Nephron progenitor cell (in vitro differentiated cells): ENCODE data around the gene NOS1.
A peak's percentile ranks its signal among the peaks of the same experiment; 100 is the strongest.

Experiments used
- DNase-seq: peaks from one replicate; pipeline ENCODE4 v3.0.0; 2021
- H3K27ac Mint-ChIP-seq: 2 replicates; pipeline ENCODE4 v1.8.0; 2021; ENCODE audit warnings: mild to moderate bottlenecking, moderate library complexity, mixed read lengths
- H3K27me3 Mint-ChIP-seq: 2 replicates; pipeline ENCODE4 v1.8.0; 2021; ENCODE audit warnings: mild to moderate bottlenecking, low read depth, mixed read lengths; ENCODE audit not compliant: poor library complexity
- H3K36me3 Mint-ChIP-seq: 2 replicates; pipeline ENCODE4 v1.8.0; 2021; ENCODE audit warnings: low read depth, mixed read lengths
- H3K4me1 Mint-ChIP-seq: 2 replicates; pipeline ENCODE4 v1.8.0; 2021; ENCODE audit warnings: mixed read lengths
- H3K4me3 Mint-ChIP-seq: 2 replicates; pipeline ENCODE4 v1.8.0; 2021; ENCODE audit warnings: mild to moderate bottlenecking, moderate library complexity, mixed read lengths
- H3K9me3 Mint-ChIP-seq: 2 replicates; pipeline ENCODE4 v1.8.0; 2021; ENCODE audit warnings: mild to moderate bottlenecking, moderate library complexity, mixed read lengths
- TF ChIP-seq, protein P1 (sequence below): fragments of 200-600 bp; sonication (generic); IDR thresholded peaks from 2 replicates; pipeline ENCODE4 v1.5.0; 2021; ENCODE audit warnings: antibody characterized with exemption

The NOS1 gene

DNA sequence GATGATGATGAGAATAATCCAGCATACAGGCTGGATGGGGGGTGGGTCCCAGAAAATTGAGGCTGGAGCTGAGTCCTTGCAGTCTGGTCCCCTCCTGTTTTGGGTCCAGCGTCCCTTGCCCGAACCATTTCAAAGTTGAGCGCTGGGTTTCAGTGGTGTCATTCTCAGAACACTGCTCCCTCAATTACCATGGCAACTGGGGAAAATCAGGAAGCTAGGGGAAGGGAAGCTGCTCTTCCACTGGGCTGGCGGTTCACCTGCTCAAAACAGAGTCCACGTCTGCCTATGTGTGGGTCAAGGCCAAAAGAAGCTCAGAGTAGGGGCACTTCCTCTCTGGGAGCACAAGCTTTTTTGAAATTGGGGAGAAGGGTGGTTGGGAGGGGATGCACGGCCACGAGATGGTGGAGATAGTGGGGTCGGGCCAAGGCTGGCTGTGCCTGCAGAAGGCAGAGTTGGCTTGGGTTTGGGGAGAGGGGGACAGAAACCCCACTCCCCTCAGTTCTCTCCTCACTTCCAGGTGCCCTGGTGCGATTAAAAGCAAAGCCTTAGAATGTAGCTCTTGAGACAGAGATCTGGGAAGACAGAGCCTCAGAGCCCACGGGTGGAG, 1.7 kb upstream of the NOS1 start:
- Mint-ChIP-seq H3K4me1 (peaks cover 22% of the 10 kb centered on the region), H3K27ac (no peak overlapping the region), H3K27me3 (peaks cover 91% of the 10 kb centered on the region), H3K9me3 (no peaks in the 10 kb centered on the region), H3K4me3 (no peak overlapping the region), H3K36me3 (no peaks in the 10 kb centered on the region)
- TF ChIP-seq, protein P1, sequence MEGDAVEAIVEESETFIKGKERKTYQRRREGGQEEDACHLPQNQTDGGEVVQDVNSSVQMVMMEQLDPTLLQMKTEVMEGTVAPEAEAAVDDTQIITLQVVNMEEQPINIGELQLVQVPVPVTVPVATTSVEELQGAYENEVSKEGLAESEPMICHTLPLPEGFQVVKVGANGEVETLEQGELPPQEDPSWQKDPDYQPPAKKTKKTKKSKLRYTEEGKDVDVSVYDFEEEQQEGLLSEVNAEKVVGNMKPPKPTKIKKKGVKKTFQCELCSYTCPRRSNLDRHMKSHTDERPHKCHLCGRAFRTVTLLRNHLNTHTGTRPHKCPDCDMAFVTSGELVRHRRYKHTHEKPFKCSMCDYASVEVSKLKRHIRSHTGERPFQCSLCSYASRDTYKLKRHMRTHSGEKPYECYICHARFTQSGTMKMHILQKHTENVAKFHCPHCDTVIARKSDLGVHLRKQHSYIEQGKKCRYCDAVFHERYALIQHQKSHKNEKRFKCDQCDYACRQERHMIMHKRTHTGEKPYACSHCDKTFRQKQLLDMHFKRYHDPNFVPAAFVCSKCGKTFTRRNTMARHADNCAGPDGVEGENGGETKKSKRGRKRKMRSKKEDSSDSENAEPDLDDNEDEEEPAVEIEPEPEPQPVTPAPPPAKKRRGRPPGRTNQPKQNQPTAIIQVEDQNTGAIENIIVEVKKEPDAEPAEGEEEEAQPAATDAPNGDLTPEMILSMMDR: no peak
- DNase-seq: no peak

DNA sequence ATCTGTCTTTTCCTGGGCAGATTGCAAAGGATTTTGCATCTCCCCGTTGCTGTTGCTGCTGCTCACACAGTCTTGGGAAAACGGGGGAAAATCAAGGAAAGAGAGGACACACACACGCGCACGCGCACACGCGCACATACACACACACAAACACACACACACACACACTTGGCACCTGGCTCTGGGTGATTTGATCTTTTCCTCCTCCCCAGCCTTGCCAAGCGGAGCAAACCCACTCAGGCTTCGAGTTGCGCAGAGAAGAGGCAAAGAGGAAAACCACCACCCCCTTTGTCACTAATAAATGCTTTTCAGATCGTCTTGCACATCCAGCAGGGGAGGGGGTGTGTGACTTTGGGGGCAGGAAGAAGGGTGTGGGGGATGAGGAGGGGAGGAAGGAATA, 965 bp upstream of the NOS1 start:
- Mint-ChIP-seq H3K36me3 (no peaks in the 10 kb centered on the region), H3K9me3 (no peaks in the 10 kb centered on the region), H3K4me1 (peaks cover 22% of the 10 kb centered on the region), H3K27ac (no peak overlapping the region), H3K4me3 (peak overlapping the region; percentile 18), H3K27me3 (peaks cover 98% of the 10 kb centered on the region)
- DNase-seq: no peak
- TF ChIP-seq, protein P1: no peak

DNA sequence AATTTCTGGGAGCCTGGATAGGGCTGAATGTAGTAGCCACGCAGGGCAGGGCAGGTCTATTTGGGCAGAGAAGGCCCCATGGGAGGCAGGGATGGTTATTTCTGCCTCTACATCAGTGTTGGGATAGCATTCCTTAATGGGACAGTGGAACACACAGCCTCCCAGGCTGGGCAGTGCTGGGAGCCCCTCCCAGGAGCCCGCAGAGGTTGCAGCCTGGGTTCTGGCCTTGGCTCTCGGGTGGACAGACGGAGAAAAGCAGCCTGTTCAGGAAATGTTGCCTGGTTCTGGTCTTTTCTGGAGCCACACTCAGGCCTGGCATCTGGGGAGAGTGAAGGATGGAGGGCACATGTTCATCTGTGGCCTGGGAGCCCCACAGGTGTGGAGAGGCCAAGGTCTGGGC, 479 bp upstream of the NOS1 start:
- DNase-seq: no peak
- Mint-ChIP-seq H3K36me3 (no peaks in the 10 kb centered on the region), H3K27ac (no peak overlapping the region), H3K9me3 (no peaks in the 10 kb centered on the region), H3K4me3 (peak overlapping the region; percentile 47), H3K4me1 (peaks cover 21% of the 10 kb centered on the region), H3K27me3 (peaks cover 100% of the 10 kb centered on the region)
- TF ChIP-seq, protein P1: no peak

DNA sequence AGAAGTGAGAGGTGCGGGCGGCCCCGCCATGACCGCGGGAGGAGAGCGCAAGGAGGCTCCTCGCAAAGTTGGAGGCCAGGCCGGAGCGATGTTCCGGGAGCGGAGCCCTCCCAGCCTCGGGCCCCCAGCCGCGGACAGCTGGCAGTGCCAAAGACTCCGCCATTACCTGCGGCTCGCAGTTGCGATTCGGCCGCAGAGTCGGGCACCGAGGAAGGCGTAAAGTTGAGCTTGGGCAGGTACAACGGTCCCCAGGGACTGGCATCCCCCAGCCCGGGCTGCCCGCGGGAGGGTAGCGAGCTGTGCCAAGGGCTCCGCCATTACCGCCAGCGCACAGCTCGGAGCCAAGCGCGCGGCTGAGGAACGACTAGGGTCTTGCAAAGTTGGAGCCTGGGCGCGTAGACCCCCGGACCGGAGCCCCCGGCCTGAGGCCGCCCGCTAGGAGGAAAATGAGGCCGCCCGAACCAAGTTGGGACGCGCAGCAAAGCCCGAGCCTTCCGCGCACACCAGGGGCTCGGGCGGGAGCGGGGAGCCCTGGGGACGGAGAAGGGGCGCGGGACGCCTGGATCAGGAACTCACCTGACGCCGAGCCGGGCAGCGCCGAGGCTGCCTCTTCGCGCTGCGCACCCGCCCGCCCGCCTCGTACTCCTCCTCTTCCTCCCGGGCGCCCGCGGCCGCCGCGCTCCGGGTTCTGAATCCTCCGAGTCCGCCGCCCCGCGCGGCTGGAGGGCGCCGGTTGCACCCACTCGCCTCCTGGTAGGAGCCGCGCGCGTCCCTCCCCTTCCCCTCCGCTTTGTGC, 677 bp downstream of the NOS1 start:
- Mint-ChIP-seq H3K27me3 (peaks cover 100% of the 10 kb centered on the region), H3K4me3 (peak overlapping the region; percentile 75), H3K9me3 (no peaks in the 10 kb centered on the region), H3K36me3 (no peaks in the 10 kb centered on the region), H3K27ac (no peak overlapping the region), H3K4me1 (peaks cover 14% of the 10 kb centered on the region)
- DNase-seq: peak; percentile 42
- TF ChIP-seq, protein P1: no peak

DNA sequence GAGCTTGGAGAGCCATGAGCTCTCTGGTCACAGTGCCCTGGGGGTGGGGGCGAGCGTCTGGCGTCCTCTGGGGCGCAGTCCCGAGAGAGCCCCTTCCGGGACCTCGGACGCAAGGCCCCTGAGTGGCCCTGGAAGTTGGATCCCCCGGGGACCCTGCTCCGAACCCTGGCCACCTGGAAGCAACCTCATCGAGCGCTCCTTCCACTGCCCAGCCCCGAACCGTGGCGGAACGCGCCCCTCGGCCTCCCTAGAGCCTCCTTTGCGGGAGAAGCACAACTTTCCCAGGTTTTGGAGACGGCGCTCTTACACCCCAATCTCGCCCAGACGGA, 1.2 kb downstream of the NOS1 start:
- Mint-ChIP-seq H3K36me3 (no peaks in the 10 kb centered on the region), H3K9me3 (no peaks in the 10 kb centered on the region), H3K27ac (no peak overlapping the region), H3K4me3 (peak overlapping the region; percentile 75), H3K27me3 (peaks cover 99% of the 10 kb centered on the region), H3K4me1 (peaks cover 14% of the 10 kb centered on the region)
- TF ChIP-seq, protein P1: no peak
- DNase-seq: no peak
